Subcutaneous adipose tissue (tissue), 4 donors: ENCODE data around the gene MATR3. TPM values are rescaled to one million over a fixed set of nuclear protein-coding genes. Genes with fewer than 3 reads are reported as not detected.

Experiments
- CTCF ChIP-seq: fragments of 450-650 bp; IDR thresholded peaks from one replicate; pipeline ENCODE4 v1.5.1; 2016; ENCODE audit warnings: low read depth, mild to moderate bottlenecking, control low read depth, antibody characterized with exemption, moderate library complexity
- total RNA-seq, 4 donors: library from RNA; depleted of rRNA; stranded (reverse); fragments of >200 nt; gene quantifications; one replicate each; pipeline ENCODE4 v1.1.0, GENCODE V29; 2016

The MATR3 gene
- total RNA-seq, 4 donors from 2014 or later, result 220 to 244 (median 234) TPM

- TF ChIP-seq CTCF, result no peak
These were observed 10.0 kb upstream of the MATR3 start for GRCh38 chr5:139283252-139284166.

- no peak for TF ChIP-seq CTCF
These were observed 9.2 kb upstream of the MATR3 start for GRCh38 chr5:139284295-139284694.

DNA sequence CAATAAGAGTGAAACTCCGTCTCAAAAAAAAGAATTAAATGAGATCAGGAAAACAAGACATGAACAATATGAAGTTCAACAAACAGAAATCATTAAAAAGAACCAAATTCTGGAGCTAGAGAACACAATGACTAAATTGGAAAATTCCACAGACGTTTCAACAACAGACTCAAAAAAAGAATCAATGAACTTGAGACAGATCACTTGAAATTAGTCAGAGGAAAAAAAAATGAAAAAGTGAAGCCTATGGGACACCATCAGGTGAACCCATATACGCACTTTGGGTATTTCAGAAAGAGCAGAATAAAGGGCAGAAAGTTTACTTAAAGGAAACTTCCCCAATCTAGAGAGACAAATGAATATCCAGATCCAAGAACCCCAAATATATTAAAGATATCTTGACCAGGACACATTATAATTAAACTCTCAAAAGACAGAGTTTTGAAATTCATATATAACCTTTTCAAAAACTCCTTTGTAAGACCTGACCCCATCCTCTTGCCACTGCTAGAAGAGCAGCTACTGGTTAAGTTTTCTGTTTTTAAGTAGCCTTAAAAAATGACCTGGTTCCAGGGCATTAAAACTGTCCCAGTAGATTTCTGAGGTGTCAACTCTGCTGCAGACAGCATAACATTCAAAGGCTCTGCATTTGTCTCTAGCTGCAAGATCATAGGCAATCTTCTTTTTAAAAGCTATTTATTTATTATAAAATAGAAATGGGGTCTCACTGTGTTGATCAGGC, 7.7 kb upstream of the MATR3 start:
- no peak for TF ChIP-seq CTCF

GRCh38 chr5:139287890-139288635, 5.5 kb upstream of the MATR3 start:
- no peak for TF ChIP-seq CTCF

DNA sequence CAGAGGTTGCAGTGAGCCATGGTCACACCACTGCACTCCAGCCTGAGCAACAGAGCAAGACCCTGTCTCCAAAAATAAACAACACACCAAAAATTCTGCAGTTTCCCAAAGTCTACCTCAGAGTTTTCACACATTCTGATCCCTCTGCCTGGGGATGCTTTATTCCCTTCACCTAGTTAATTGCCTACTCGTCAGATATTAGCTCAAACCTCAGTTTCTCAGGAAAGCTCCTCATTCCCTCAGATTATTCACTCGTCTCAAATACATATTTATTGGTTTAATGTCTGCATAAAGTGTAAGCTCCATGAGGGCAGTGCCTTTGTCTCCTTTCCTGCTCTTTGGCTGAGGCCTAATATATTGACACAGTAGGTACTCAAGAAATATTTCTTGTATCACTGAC, 2.5 kb upstream of the MATR3 start:
- no peak for TF ChIP-seq CTCF

GRCh38 chr5:139293202-139293506, 386 bp upstream of the MATR3 start:
- no peak for TF ChIP-seq CTCF
